Measurements from ENCODE around the gene VWA5B1.

- no peak for TF ChIP-seq POLR2A (IDR thresholded peaks at IDR 0.05)
- no peak for TF ChIP-seq CTCF (IDR thresholded peaks at IDR 0.05)
Measured at GRCh38 chr1:20390589-20391331, 100.1 kb downstream of the VWA5B1 start.

Measured in tibial nerve (tissue), 3 donors.